Keratinocyte (primary cell): ENCODE data around the gene NCCRP1. TPM values are rescaled to one million over a fixed set of nuclear protein-coding genes. Genes with fewer than 3 reads are reported as not detected.

Source experiments
- DNase-seq: peaks from one replicate; pipeline ENCODE4 v3.0.0-alpha.2; 2011; ENCODE audit warnings: low read depth, missing footprints, low spot score
- FAIRE-seq: peaks from 2 replicates; lab custom pipeline; 2011; peaks lifted over from hg19 to GRCh38; lab: Jason Lieb, UNC
- H2AFZ ChIP-seq: 2 replicates; pipeline ENCODE4 v1.6.0; 2012; ENCODE audit warnings: low read length, control low read depth, inconsistent platforms; ENCODE audit not compliant: control insufficient read depth
- H3K27ac ChIP-seq: 2 replicates; pipeline ENCODE4 v1.5.1; 2011; ENCODE audit warnings: low read length; ENCODE audit not compliant: control insufficient read depth, insufficient read depth
- H3K27me3 ChIP-seq: 3 replicates; pipeline ENCODE4 v1.6.0; 2011; ENCODE audit warnings: low read length; ENCODE audit not compliant: control insufficient read depth, insufficient read depth; ENCODE audit errors: extremely low read depth
- H3K36me3 ChIP-seq, 2 experiments: 2 replicates in 1 of 2; 3 replicates in 1 of 2; pipeline ENCODE4 v1.5.1; 2011; ENCODE audit warnings: low read length in 2 of 2, mild to moderate bottlenecking in 1 of 2; ENCODE audit not compliant: control insufficient read depth in 2 of 2, insufficient read depth in 2 of 2; ENCODE audit errors: extremely low read depth in 1 of 2
- H3K4me1 ChIP-seq: 3 replicates; pipeline ENCODE4 v1.5.1; 2011; ENCODE audit warnings: low read length; ENCODE audit not compliant: control insufficient read depth, insufficient read depth; ENCODE audit errors: extremely low read depth
- H3K4me2 ChIP-seq: 3 replicates; pipeline ENCODE4 v1.6.0; 2011; ENCODE audit warnings: low read depth, low read length; ENCODE audit not compliant: control insufficient read depth, insufficient read depth; ENCODE audit errors: extremely low read depth
- H3K4me3 ChIP-seq, 3 experiments: fragments of 200-600 bp in 1 of 3; sonication (generic) in 1 of 3; 2 replicates in 2 of 3; 3 replicates in 1 of 3; pipeline ENCODE4 v1.5.1; 2011 to 2016; ENCODE audit warnings: low read length in 3 of 3, mild to moderate bottlenecking in 3 of 3, control low read depth in 2 of 3, inconsistent platforms in 1 of 3, low read depth in 1 of 3, mixed read lengths in 1 of 3, mixed run types in 1 of 3, moderate library complexity in 1 of 3; ENCODE audit not compliant: control insufficient read depth in 2 of 3, insufficient read depth in 2 of 3; ENCODE audit errors: extremely low read depth in 1 of 3
- H3K79me2 ChIP-seq: 2 replicates; pipeline ENCODE4 v1.6.0; 2012; ENCODE audit warnings: low read length; ENCODE audit not compliant: control insufficient read depth, insufficient read depth
- H3K9ac ChIP-seq: 3 replicates; pipeline ENCODE4 v1.6.0; 2011; ENCODE audit warnings: low read length; ENCODE audit not compliant: control insufficient read depth, insufficient read depth; ENCODE audit errors: extremely low read depth
- H3K9me1 ChIP-seq: 3 replicates; pipeline ENCODE4 v1.6.0; 2011; ENCODE audit warnings: low read length; ENCODE audit not compliant: control insufficient read depth, insufficient read depth; ENCODE audit errors: extremely low read depth
- H3K9me3 ChIP-seq: 2 replicates; pipeline ENCODE4 v1.5.1; 2012; ENCODE audit warnings: low read depth, low read length; ENCODE audit not compliant: control insufficient read depth
- H4K20me1 ChIP-seq: 3 replicates; pipeline ENCODE4 v1.6.0; 2011; ENCODE audit warnings: low read length; ENCODE audit not compliant: control insufficient read depth, insufficient read depth; ENCODE audit errors: extremely low read depth
- EZH2 ChIP-seq: IDR thresholded peaks from one replicate; pipeline ENCODE4 v1.6.1; 2012; ENCODE audit warnings: inconsistent platforms, mild to moderate bottlenecking, low read length, moderate library complexity
- dilution Hi-C: fragments of 300-500 bp; cut with MboI; formaldehyde crosslinking; loops from one replicate; pipeline ENCODE4 v1.7.0; 2020; ENCODE audit warnings: low sequenced_read_pairs; ENCODE audit not compliant: extremely low pct_ligation_motif_present
- polyA plus RNA-seq, 5 experiments: library from polyadenylated mRNA; depleted of rRNA in 3 of 5; stranded (reverse) in 3 of 5; stranded (forward) in 1 of 5; unstranded in 1 of 5; fragments of >200 nt; gene quantifications; 1 replicate in 1 of 5; 2 replicates in 3 of 5; 3 replicates in 1 of 5; pipeline versions ENCODE4 v1.2.1 to v1.2.3, GENCODE V29; 2011 to 2012; ENCODE audit warnings: missing spikeins in 2 of 5, low read depth in 1 of 5, low replicate concordance in 1 of 5
- TF ChIP-seq, protein P1 (sequence below), 3 experiments: IDR thresholded peaks in 1 of 3; conservative IDR thresholded peaks in 1 of 3; optimal IDR thresholded peaks in 1 of 3; 2 replicates in 2 of 3; 3 replicates in 1 of 3; pipeline versions ENCODE3 to v1.5.1; 2011; ENCODE audit warnings: low read length in 3 of 3, mild to moderate bottlenecking in 3 of 3, moderate library complexity in 2 of 3, control low read depth in 1 of 3, inconsistent platforms in 1 of 3; ENCODE audit not compliant: insufficient read depth in 2 of 3; ENCODE audit errors: extremely low read depth in 1 of 3

NCCRP1 gene
- polyA plus RNA-seq, 1 donor (not counting 4 experiments of a cell fraction or from before 2014, with no cell fraction given), result 2.3 TPM

DNA sequence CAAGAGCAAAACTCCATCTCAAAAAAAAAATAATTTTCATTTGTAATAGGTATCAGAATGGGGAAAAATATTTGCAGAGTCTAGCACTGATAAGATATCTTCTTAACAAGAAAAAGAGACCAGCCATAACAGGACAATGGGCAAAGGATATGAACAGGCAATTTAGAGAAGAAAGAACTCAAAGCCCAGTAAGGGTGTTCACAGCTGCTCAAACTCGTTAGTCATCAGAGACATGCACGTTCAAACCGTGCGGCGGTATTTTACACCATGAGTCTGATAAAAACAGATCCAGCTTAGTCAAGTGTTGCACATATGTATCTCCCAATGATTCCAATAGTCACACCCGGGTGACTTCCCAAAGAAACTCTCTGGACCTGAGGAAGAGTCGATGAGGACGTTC, 13.7 kb upstream of the NCCRP1 start:
- H3K9ac ChIP-seq, result no peak overlapping the region
- H3K4me3 ChIP-seq, result no peak overlapping the region
- H3K9me3 ChIP-seq, result no peaks in the 10 kb centered on the region
- no peak overlapping the region for H3K27ac ChIP-seq
- no peak overlapping the region for H3K4me2 ChIP-seq
- dilution Hi-C loops, result no loop called here
- H3K79me2 ChIP-seq, result no peaks in the 10 kb centered on the region
- H3K4me1 ChIP-seq, result no peaks in the 10 kb centered on the region
- peaks cover 0 to 10% of the 10 kb centered on the region in 2 experiments for H3K36me3 ChIP-seq
- H4K20me1 ChIP-seq, result no peaks in the 10 kb centered on the region
- H2AFZ ChIP-seq, result no peak overlapping the region
- no peaks in the 10 kb centered on the region for H3K27me3 ChIP-seq
- no peak for FAIRE-seq
- DNase-seq, result no peak
- TF ChIP-seq, protein P1, sequence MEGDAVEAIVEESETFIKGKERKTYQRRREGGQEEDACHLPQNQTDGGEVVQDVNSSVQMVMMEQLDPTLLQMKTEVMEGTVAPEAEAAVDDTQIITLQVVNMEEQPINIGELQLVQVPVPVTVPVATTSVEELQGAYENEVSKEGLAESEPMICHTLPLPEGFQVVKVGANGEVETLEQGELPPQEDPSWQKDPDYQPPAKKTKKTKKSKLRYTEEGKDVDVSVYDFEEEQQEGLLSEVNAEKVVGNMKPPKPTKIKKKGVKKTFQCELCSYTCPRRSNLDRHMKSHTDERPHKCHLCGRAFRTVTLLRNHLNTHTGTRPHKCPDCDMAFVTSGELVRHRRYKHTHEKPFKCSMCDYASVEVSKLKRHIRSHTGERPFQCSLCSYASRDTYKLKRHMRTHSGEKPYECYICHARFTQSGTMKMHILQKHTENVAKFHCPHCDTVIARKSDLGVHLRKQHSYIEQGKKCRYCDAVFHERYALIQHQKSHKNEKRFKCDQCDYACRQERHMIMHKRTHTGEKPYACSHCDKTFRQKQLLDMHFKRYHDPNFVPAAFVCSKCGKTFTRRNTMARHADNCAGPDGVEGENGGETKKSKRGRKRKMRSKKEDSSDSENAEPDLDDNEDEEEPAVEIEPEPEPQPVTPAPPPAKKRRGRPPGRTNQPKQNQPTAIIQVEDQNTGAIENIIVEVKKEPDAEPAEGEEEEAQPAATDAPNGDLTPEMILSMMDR (optimal IDR thresholded peaks at IDR 0.05 in 1 of 3, IDR thresholded peaks at IDR 0.05 in 1 of 3, conservative IDR thresholded peaks at IDR 0.05 in 1 of 3; ENCODE audit: extremely low read depth in 1 of 3, insufficient read depth in 2 of 3, low read length in 3 of 3), result no peak
- TF ChIP-seq EZH2, result no peak
- no peaks in the 10 kb centered on the region for H3K9me1 ChIP-seq

DNA sequence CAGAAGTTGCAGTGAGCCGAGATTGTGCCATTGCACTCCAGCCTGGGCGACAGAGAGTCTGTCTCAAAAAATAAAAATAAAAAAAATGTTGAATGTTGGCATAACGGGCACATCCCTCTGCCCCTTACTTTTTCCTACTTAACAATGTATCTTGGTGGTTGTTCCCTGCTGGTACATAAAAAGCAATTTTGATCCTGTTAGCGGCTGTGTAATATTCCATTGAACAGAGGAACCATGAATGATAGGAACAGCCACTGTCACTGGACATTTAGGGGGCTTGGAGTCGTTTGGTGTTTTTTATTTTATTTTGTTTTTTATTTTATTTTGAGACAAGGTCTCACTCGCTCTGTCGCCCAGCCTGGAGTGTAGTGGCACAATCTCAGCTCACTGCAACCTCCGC, 10.4 kb upstream of the NCCRP1 start:
- Histone ChIP-seq H3K4me3 (no peak overlapping the region), H3K4me2 (no peak overlapping the region), H3K27ac (no peak overlapping the region), H3K79me2 (no peaks in the 10 kb centered on the region), H3K9ac (no peak overlapping the region), H2AFZ (no peak overlapping the region), H3K9me3 (no peaks in the 10 kb centered on the region), H3K9me1 (no peaks in the 10 kb centered on the region), H3K36me3 (peaks cover 0 to 2% of the 10 kb centered on the region in 2 experiments), H4K20me1 (no peaks in the 10 kb centered on the region), H3K4me1 (no peaks in the 10 kb centered on the region), H3K27me3 (no peaks in the 10 kb centered on the region)
- FAIRE-seq, result no peak
- no peak for DNase-seq
- no peak for TF ChIP-seq EZH2
- TF ChIP-seq, protein P1 (optimal IDR thresholded peaks at IDR 0.05 in 1 of 3, IDR thresholded peaks at IDR 0.05 in 1 of 3, conservative IDR thresholded peaks at IDR 0.05 in 1 of 3; ENCODE audit: extremely low read depth in 1 of 3, insufficient read depth in 2 of 3, low read length in 3 of 3), result no peak
- dilution Hi-C loops, result no loop called here
